K562 (cell line): ENCODE data around the gene RIMS3.

Experiments
- CTCFL ChIP-seq: IDR thresholded peaks from 2 replicates; pipeline ENCODE4 v1.6.1; 2011; ENCODE audit warnings: borderline replicate concordance, low read depth, mild to moderate bottlenecking, moderate library complexity, low read length; ENCODE audit not compliant: insufficient read depth, poor library complexity, severe bottlenecking
- ELK1 ChIP-seq: sonication (generic); formaldehyde crosslinking; IDR thresholded peaks from 2 replicates; pipeline ENCODE4 v1.8.1; 2022; ENCODE audit warnings: missing genetic modification reagents
- KAT2B ChIP-seq: IDR thresholded peaks from one replicate; pipeline ENCODE4 v1.6.1; 2012; ENCODE audit warnings: low read depth, mild to moderate bottlenecking, control low read depth, inconsistent platforms, low read length, moderate library complexity
- MAX ChIP-seq: sonication (generic); formaldehyde crosslinking; IDR thresholded peaks from 2 replicates; pipeline ENCODE4 v1.9.0; 2022; ENCODE audit warnings: mild to moderate bottlenecking, missing genetic modification reagents
- MYC ChIP-seq, 2 experiments: fragments of 250-450 bp in 1 of 2; sonication (Bioruptor Pico) in 1 of 2; IDR thresholded peaks; 2 replicates each; pipeline versions ENCODE4 v1.5.1 to v1.6.1; 2012 to 2021; ENCODE audit warnings: low read depth in 2 of 2, borderline replicate concordance in 1 of 2, improper control_type of control experiment in 1 of 2, low read length in 1 of 2, mild to moderate bottlenecking in 1 of 2, moderate library complexity in 1 of 2
- RBBP5 ChIP-seq: fragments of 200-600 bp; sonication (generic); IDR thresholded peaks from 2 replicates; pipeline ENCODE4 v1.6.1; 2012; ENCODE audit warnings: borderline replicate concordance, mild to moderate bottlenecking, low read length, control low read depth, inconsistent platforms; ENCODE audit not compliant: insufficient read depth, poor library complexity, severe bottlenecking
- YY1 ChIP-seq, 3 experiments: IDR thresholded peaks; 2 replicates each; pipeline ENCODE4 v1.6.1; 2011; ENCODE audit warnings: low read length in 2 of 3, mild to moderate bottlenecking in 2 of 3, moderate library complexity in 2 of 3, borderline replicate concordance in 1 of 3, control low read depth in 1 of 3, low read depth in 1 of 3; ENCODE audit not compliant: insufficient read depth in 3 of 3, insufficient replicate concordance in 2 of 3, control insufficient read depth in 1 of 3, insufficient read length in 1 of 3; ENCODE audit errors: extremely low read depth in 1 of 3

GRCh38 chr1:40694353-40694874 is 28.9 kb upstream of the RIMS3 start:
- no peak for TF ChIP-seq KAT2B
- no peak for TF ChIP-seq CTCFL
- TF ChIP-seq RBBP5: no peak
- TF ChIP-seq YY1 (IDR thresholded peaks at IDR 0.05; ENCODE audit: borderline replicate concordance in 1 of 3, control insufficient read depth in 1 of 3, extremely low read depth in 1 of 3, insufficient read depth in 3 of 3, insufficient read length in 1 of 3, insufficient replicate concordance in 2 of 3, low read depth in 1 of 3, low read length in 2 of 3): no peak
- no peak for TF ChIP-seq MAX (CRISPR knock-in tag)
- TF ChIP-seq MYC (IDR thresholded peaks at IDR 0.05; ENCODE audit: low read depth, low read length): no peak
- TF ChIP-seq MYC (CRISPR knock-in tag; IDR thresholded peaks at IDR 0.05; ENCODE audit: borderline replicate concordance, low read depth): no peak
- no peak for TF ChIP-seq ELK1
